Hepatocyte (in vitro differentiated cells): ENCODE measurements around the gene CD58.

Experiments
- CTCF ChIP-seq: fragments of 200-600 bp; sonication (generic); IDR thresholded peaks from 2 replicates; pipeline ENCODE4 v1.5.1; 2016; ENCODE audit warnings: antibody characterized with exemption, mild to moderate bottlenecking; ENCODE audit not compliant: poor library complexity
- EZH2 ChIP-seq: fragments of 200-600 bp; sonication (generic); IDR thresholded peaks from 2 replicates; pipeline ENCODE4 v1.6.1; 2016; ENCODE audit warnings: antibody characterized with exemption, mild to moderate bottlenecking, borderline replicate concordance
- EZH2phosphoT487 ChIP-seq: fragments of 200-600 bp; sonication (generic); IDR thresholded peaks from one replicate; pipeline ENCODE4 v1.6.1; 2018; ENCODE audit warnings: antibody characterized with exemption, mild to moderate bottlenecking, low read depth, moderate library complexity; ENCODE audit not compliant: unreplicated experiment, severe bottlenecking

- no peak for TF ChIP-seq CTCF
- no peak for TF ChIP-seq EZH2
- no peak for TF ChIP-seq EZH2phosphoT487
Observed at GRCh38 chr1:116579259-116579875, 8.5 kb upstream of the CD58 start.
